GM18511 (cell line): Measurements from ENCODE around the gene C1orf146.
"Not testable (repeated sequence)": the region's sequence is repeated elsewhere in the genome, so short reads cannot be mapped to it uniquely, and the experiment has no call there.

Experiments used
- ATAC-seq: cut with Tn5 transposase; IDR thresholded peaks from one replicate; pipeline ENCODE4 v1.9.1; 2021; ENCODE audit warnings: mild to moderate bottlenecking, moderate library complexity; ENCODE audit not compliant: unreplicated experiment

C1orf146 gene

GRCh38 chr1:92273039-92273438, 55.3 kb downstream of the C1orf146 start:
- ATAC-seq: no peak

DNA sequence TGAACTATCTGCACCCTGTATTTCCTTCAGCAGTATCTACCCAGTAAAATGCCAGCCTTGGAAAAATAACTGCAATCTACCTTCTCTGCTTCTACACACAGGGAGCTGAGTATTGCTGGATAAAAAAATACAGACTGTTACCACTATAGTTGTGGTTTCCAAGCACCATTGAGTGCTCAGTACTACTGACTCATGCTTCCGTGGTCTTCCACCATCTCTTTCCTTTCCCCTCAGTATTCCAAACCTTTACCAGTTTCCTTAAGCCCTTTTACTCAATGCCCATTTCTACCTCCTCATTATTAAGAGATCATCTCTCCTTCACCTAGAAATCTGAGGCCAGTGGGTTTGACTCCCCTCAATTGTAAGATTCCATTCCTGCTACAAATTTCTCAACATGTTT, 57.2 kb downstream of the C1orf146 start:
- no peak for ATAC-seq

- ATAC-seq: no peak
Observed at GRCh38 chr1:92276082-92276481, 58.4 kb downstream of the C1orf146 start.

- ATAC-seq: no peak
Observed at GRCh38 chr1:92277105-92277723, 59.5 kb downstream of the C1orf146 start.

DNA sequence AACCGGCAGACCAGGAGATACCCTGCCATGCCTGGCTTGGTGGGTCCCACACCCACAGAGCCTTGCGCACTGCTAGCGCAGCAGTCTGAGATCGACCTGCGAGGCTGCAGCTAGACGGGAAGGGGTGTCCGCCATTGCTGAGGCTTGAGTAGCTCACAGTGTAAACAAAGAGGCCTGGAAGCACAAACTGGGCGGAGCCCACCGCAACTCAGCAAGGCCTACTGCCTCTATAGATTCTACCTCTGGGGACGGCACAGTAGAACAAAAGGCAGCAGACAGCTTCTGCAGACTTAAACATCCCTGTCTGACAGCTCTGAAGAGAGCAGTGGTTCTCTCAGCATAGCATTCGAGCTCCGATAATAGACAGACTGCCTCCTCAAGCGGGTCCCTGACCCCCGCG, 62.1 kb downstream of the C1orf146 start:
- not testable (repeated sequence) for ATAC-seq

GRCh38 chr1:92281411-92281810, 63.7 kb downstream of the C1orf146 start:
- ATAC-seq: not testable (repeated sequence)

DNA sequence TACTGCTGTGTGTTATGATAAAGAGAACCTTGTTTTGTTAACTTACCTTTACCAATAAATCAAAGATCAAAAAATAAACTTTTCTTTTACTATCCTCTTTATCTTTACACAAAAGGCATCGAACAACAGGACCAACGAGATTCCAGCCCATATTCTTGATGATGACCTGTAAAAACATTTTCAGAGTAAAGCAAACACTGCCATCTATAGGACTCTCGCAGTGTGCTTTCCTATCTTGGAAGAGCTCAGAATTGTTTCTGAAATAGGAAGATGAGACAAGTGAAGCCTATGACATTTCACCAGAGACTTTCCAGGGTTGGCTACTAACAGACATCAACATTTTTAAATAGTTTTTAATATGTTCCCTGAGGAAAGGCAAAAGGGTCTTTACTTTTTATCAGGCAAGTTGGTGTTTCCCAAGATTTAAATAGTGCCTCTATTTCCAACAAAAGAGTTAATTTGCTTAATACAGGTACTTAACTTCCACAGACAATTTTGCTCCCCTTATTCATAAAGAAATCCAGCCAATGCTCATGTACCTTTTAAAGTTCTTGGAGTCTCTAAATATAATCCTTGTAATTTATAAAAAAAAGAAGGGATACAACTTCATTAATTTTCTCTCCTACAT, 73.8 kb downstream of the C1orf146 start:
- no peak for ATAC-seq
